ENCODE measurements around the gene MOGAT1.

- TF ChIP-seq CTCF (IDR thresholded peaks at IDR 0.05; ENCODE audit: low read depth, low read length) (no peak), EZH2phosphoT487 (IDR thresholded peaks at IDR 0.05; ENCODE audit: low read depth) (no peak)
Observed at GRCh38 chr2:222649801-222650200, 21.7 kb upstream of the MOGAT1 start.

All from OCI-LY3 (cell line).